G401.6 (cell line): ENCODE data around the gene GPR45.

Experiments used
- FAIRE-seq: peaks from 2 replicates; lab custom pipeline; 2012; peaks lifted over from hg19 to GRCh38; lab: Jason Lieb, UNC

Gene GPR45

GRCh38 chr2:105254531-105255210 lies 13.1 kb downstream of the GPR45 start:
- no peak for FAIRE-seq

GRCh38 chr2:105255979-105256378 lies 14.4 kb downstream of the GPR45 start:
- FAIRE-seq = no peak

- FAIRE-seq = no peak
Measured at GRCh38 chr2:105256431-105257047, 15.0 kb downstream of the GPR45 start.

DNA sequence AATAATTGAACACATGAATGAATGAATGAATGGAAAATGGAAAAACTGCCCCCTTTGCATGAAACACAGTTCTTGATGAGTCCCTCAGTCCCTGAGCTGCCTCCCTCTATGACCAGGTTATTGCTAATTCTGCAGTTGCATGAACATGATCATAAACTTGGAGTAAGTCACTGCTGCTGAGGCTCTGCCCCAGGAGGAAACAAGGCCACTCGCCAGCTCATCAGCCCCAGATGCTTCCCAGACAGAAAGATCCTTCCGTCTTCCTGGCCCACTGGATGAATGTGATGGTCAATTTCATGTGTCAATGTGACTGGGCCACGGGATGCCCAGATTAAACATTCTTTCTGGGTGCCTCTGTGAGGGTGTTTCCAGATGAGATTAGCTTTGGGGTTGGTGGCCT lies 16.4 kb downstream of the GPR45 start:
- no peak for FAIRE-seq

GRCh38 chr2:105258835-105259350 lies 17.4 kb downstream of the GPR45 start:
- no peak for FAIRE-seq

DNA sequence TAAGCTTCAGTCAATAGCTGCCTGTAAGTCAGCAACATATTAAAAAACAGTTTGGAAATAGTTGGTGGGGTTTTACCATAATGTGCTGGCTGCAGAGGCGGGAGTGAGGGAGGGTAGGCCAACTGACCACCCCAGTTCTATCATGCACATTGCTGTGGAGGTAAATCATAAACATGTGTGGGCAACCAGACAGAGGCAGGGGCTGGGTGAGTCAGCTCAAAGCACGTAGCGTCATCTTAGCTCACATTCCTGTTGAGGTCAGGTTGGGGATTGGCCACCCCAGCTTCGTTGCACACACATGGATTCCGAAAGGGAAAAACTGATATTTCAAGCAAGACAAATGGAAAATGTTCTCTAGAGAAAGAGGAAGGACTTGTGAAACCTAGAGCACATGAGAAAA lies 19.5 kb downstream of the GPR45 start:
- FAIRE-seq = no peak

DNA sequence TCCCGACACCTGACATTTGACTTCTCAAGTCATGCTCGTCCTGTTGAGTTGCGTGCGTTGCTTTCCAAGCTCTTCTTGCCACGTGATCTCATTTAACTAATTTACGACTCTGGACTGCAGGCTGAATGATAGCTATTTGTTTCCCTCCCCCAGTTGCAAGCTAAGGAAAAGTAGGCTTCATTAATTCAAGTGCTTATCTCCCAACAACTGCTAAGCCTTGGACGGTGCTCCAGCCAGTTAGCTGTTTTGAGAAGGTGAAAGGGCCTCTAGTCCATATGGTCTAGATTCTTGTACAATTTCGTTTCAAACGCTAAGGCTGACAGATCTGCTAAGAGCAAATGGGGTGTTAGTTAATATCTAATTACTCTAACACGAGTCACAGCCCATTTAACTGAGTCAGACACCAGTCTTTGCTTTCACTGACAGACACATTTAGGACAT lies 21.1 kb downstream of the GPR45 start:
- FAIRE-seq = no peak

DNA sequence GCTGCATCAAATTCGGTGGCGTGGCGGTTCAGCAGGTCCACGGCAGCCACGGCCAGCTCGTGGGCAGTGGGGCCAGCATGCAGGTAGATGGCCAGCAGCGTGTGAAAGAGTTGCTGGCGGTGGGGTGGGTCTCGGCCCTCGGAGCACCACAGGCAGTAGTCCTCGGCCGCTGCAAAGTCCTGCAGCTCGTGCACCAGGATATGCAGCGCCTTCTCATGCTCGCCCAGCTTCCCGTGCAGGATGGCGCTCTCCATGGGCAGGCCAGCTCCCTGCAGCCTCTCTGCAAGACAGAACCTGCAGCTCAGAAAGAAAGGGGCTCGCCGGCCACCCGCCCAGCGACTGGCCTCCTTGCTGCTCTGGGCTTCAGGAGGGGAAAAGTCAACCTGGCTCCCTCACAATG lies 27.9 kb downstream of the GPR45 start:
- no peak for FAIRE-seq

DNA sequence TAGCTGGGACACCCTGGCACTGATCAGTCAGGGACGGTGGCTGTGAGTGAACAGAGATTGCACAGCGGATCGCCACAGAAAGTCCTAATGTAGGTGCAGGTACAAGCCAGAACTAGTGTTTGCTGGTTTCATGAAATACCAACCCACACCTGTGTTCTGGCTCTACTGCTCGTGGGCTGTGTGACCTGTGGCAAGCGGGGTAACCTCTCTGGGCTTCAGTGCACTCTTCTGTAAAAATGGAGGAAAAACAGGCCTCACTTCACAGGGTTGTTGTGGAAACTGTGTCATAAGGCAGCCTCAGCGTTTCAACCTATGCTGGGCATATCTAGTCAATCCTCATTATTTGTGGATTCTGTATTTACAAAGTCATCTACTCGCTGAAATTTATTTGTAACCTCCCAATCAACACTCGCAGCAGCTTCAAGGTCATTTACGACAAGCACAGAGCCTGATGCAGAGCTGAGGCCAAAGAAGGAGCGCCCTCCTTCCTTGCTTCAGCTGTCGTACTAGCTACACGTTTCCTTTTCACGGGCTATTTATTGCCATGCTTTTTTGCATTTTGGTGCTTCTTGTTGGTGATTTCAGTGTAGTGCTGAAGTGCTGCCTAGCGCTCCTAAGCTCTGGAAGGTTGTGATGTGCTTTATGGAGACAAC lies 30.0 kb downstream of the GPR45 start:
- no peak for FAIRE-seq

GRCh38 chr2:105272176-105272575 lies 30.6 kb downstream of the GPR45 start:
- FAIRE-seq = no peak

- no peak for FAIRE-seq
Measured at GRCh38 chr2:105274046-105274445, 32.5 kb downstream of the GPR45 start.

GRCh38 chr2:105278654-105279053 lies 37.1 kb downstream of the GPR45 start:
- FAIRE-seq = no peak

DNA sequence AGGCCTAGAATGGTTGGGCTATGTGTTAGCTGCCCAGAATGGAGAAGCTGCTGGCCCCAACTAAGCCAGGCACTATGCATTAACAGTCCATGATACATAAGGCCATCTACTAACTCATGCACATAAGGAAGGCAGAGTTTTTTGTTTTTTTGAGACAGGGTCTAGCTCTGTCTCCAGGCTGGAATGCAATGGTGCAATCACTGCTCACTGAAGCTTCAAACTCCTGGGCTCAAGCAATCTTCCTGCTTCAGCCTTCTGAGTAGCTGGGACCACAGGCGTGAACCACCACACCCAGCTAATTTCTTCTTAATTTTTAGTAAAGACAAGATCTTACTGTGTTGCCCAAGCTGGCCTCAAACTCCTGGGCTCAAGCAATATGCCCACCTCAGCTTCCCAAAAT lies 37.6 kb downstream of the GPR45 start:
- FAIRE-seq = no peak

DNA sequence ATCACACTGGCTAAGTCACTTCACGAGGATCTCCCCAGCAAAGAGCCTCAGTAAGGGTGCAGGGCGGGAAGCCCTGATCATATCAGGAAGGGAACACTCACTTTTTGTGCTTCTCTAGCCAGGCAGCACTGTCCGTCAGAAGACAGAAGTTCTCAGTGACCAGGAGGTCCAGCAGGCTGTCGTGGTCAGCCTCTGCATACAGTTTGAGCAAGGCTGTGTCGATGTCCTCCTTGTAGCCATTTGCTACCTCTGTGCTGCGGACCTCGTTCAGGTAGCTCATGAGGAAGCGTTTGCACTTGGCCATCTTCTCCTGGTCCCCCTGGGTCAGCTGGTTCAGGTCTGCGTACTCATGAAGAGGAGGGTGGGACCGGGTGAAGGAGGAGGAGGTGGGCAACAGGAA lies 38.7 kb downstream of the GPR45 start:
- no peak for FAIRE-seq

GRCh38 chr2:105283532-105283931 lies 42.0 kb downstream of the GPR45 start:
- FAIRE-seq = no peak

GRCh38 chr2:105287692-105288091 lies 46.1 kb downstream of the GPR45 start:
- peak; percentile 80 for FAIRE-seq

GRCh38 chr2:105288133-105288532 lies 46.6 kb downstream of the GPR45 start:
- FAIRE-seq = no peak

DNA sequence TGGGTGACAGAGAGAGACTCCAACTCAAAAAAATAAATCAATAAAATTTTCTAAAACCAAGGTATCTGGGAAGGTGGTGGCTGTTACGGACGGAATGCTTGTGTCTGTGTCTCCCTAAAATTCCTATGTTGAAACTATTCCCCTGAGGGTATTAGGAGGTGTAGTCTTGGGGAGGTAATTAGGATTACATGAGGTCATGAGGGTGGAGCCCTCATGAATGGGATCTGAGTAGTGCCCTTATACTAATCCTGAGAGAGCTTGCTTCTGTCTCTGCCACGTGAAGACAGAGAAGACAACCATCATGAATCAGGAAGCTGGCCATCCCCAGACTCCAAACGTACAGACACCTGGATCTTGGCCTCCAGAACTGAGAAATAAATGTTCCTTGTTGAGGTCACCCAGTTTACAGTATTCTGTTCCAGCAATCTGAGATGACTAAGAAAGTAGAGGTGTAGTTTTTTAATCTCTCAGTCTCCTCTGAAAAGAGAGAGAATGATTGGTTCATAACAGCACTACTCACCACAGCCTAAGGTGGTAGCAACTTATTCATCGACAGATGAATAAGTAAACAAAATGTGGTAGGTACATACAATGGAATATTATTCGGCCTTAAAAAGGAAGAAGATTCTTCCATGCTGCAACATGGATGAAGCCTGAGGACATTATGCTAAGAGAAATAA lies 49.6 kb downstream of the GPR45 start:
- no peak for FAIRE-seq

DNA sequence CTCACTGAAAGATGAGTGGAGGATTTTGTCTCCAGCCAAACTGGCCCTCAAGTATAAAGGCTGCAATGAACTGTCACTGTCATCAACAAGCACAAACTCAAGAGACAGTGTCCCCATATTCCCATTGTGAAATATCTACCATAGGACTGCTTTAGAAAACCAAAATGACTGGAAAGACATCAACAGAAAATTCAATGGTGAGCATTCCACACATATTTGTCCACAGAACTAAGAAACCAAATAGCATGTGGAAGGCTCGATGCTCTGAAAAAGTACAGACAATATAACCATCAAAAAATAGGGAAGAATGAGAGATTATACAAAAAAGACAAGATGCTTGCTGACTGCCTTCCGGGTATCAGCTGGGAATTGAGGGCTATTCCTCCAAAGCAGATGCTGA lies 50.4 kb downstream of the GPR45 start:
- no peak for FAIRE-seq
